ENCODE measurements around the gene ZNF827. TPM values are rescaled to one million over a fixed set of nuclear protein-coding genes. Genes with fewer than 3 reads are reported as not detected.

The ZNF827 gene
- total and polyA plus RNA-seq, 2 of the 8 experiments (the other 6 are each of a cell fraction or from before 2014, with no cell fraction given) = 25.3 to 26.2 TPM

GRCh38 chr4:145880355-145880960 lies 58.2 kb downstream of the ZNF827 start:
- Histone ChIP-seq H2AFZ (ENCODE audit: low read length) (no peak overlapping the region), H3K14ac (ENCODE audit: insufficient read length) (no peak overlapping the region), H4K91ac (replicated peaks; ENCODE audit: insufficient read length, low read length) (peak overlapping the region; percentile 29), H3K4me2 (ENCODE audit: insufficient read depth in 1 of 2, low read depth in 2 of 2, low read length in 2 of 2) (no peak overlapping the region), H4K5ac (ENCODE audit: insufficient read length, low read depth, low read length) (no peak overlapping the region), H3K79me1 (ENCODE audit: low read depth, low read length) (peaks cover 2% of the 10 kb centered on the region; the same call in 1 of the 2 replicates), H2AK5ac (ENCODE audit: low read depth, low read length) (no peak overlapping the region; the same call in 1 of the 2 replicates), H4K8ac (ENCODE audit: extremely low read depth, insufficient read depth, low read length) (no peak overlapping the region; the same call in 1 of the 2 replicates), H3K4me3 (ENCODE audit: extremely low read depth in 1 of 4, insufficient read depth in 2 of 4, low read depth in 3 of 4, low read length in 4 of 4) (no peak overlapping the region), H3K23me2 (ENCODE audit: low read depth, low read length) (no peaks in the 10 kb centered on the region; the same call in 1 of the 2 replicates), H3K79me2 (ENCODE audit: control insufficient read depth in 1 of 2, insufficient read depth in 2 of 2, low read length in 2 of 2) (peaks cover 0 to 45% of the 10 kb centered on the region in 2 experiments; a peak in 2 of 4 replicates), H3K36me3 (ENCODE audit: control insufficient read depth in 2 of 4, insufficient read depth in 4 of 4, low read length in 3 of 4) (peaks cover 0 to 5% (median 2%) of the 10 kb centered on the region in 4 experiments; a peak in 4 of 8 replicates), H3K23ac (ENCODE audit: insufficient read length) (no peak overlapping the region), H2BK120ac (replicated peaks; ENCODE audit: low read depth, low read length) (peak overlapping the region; percentile 75), H2BK5ac (ENCODE audit: low read depth, low read length) (no peak overlapping the region; the same call in 1 of the 2 replicates), H3K4me1 (replicated peaks in 1 of 4; ENCODE audit: control insufficient read depth in 3 of 4, insufficient read depth in 4 of 4, low read length in 3 of 4) (peaks cover 7 to 24% (median 16%) of the 10 kb centered on the region in 4 experiments), H3K4ac (replicated peaks; ENCODE audit: insufficient read length, low read depth, low read length) (no peak overlapping the region), H2BK20ac (ENCODE audit: low read length) (no peak overlapping the region), H2BK12ac (ENCODE audit: low read depth, low read length) (no peak overlapping the region), H3K9me3 (ENCODE audit: insufficient read depth in 2 of 2, low read depth in 1 of 2, low read length in 1 of 2) (no peaks in the 10 kb centered on the region), H4K20me1 (replicated peaks in 1 of 2; ENCODE audit: control insufficient read depth in 1 of 2, insufficient read depth in 2 of 2, low read length in 2 of 2) (no peaks in the 10 kb centered on the region), H3K27me3 (replicated peaks in 1 of 4; ENCODE audit: control insufficient read depth in 3 of 4, extremely low read depth in 1 of 4, insufficient read depth in 3 of 4, low read length in 3 of 4) (no peaks in the 10 kb centered on the region), H3K27ac (ENCODE audit: low read depth, low read length) (no peak overlapping the region), H3K56ac (replicated peaks; ENCODE audit: insufficient read length, low read depth, low read length) (no peak overlapping the region), H3K9ac (replicated peaks in 1 of 4; ENCODE audit: extremely low read depth in 1 of 4, low read depth in 3 of 4, low read length in 3 of 4) (no peak overlapping the region), H2BK15ac (ENCODE audit: low read length) (no peak overlapping the region), H3K18ac (ENCODE audit: extremely low read depth, low read length) (no peak overlapping the region)
- ChIA-PET POLR2A (ENCODE audit: partially characterized antibody) (interaction anchor here (1.6 kb wide), 1 partner anchor 13 kb away, joined by 5 read pairs; no protein-coding TSS in a partner anchor), CTCF (ENCODE audit: partially characterized antibody) (no interaction called here)
- FAIRE-seq (no peak), DNase-seq (ENCODE audit: low read depth in 1 of 2, low spot score in 2 of 2) (no peak)
- TF ChIP-seq CBX5 (IDR thresholded peaks at IDR 0.05; ENCODE audit: low read depth, low read length) (no peak), POU5F1 (IDR thresholded peaks at IDR 0.05; ENCODE audit: low read depth, low read length) (no peak), CEBPB (IDR thresholded peaks at IDR 0.05; ENCODE audit: low read depth, low read length) (no peak), SAP30 (IDR thresholded peaks at IDR 0.05; ENCODE audit: insufficient read depth, insufficient replicate concordance, low read length) (no peak), SUZ12 (IDR thresholded peaks at IDR 0.05; ENCODE audit: low read length) (no peak), SP1 (IDR thresholded peaks at IDR 0.05; ENCODE audit: low read depth, low read length) (no peak), SP2 (IDR thresholded peaks at IDR 0.05; ENCODE audit: low read length) (no peak), JUND (IDR thresholded peaks at IDR 0.05; ENCODE audit: low read length) (no peak), POLR2A (IDR thresholded peaks at IDR 0.05; ENCODE audit: control extremely low read depth in 1 of 2, low read depth in 2 of 2, low read length in 2 of 2) (no peak), RNF2 (IDR thresholded peaks at IDR 0.05; ENCODE audit: borderline replicate concordance, low read depth, low read length, missing control alignments, poor library complexity, severe bottlenecking) (no peak)
- TF ChIP-seq, protein P1, sequence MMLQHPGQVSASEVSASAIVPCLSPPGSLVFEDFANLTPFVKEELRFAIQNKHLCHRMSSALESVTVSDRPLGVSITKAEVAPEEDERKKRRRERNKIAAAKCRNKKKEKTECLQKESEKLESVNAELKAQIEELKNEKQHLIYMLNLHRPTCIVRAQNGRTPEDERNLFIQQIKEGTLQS (IDR thresholded peaks at IDR 0.05; ENCODE audit: insufficient read depth, low read depth, low read length) = no peak
- WGBS, 2 experiments (ENCODE audit: extremely low coverage in 1 of 2, insufficient coverage in 1 of 2, insufficient read length in 1 of 2, insufficient replicate concordance in 2 of 2, low coverage in 1 of 2, low lambda C conversion rate in 2 of 2, missing lambda C conversion rate in 1 of 2) = 88% methylated on average over 9 of the region's 9 CpGs; no CpG with 5 or more reads in 1 of the 2 experiments

Data from H1 (cell line).